ENCODE measurements around the gene PMEPA1.

PMEPA1 gene

DNA sequence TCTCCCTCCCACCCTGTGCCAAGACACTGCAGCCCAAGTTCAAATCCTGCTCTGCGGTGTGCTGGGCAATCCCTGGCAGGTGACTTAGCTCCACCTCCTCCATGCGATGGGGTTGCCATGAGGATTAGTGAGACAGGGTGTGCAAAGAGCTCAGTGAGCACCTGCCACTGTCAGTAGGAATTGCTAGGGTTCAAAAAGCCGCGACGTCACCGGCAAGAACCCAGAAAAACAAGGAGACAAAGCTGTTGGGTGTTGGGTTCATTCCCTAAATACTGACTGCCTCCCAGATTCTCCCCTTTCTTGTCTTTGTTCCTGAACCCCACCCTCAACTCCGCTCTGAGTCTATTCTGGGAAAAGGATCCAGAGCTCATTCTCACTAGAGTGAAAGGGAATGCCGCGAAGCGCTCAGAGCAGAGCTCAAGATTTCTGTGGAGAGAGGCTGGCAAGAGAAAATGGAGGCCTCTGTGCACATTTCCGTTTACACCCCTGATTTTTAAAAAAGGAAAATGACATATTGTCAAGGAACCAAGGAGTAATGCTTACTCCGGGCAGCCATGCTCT, 13.3 kb downstream of the PMEPA1 start:
- Mint-ChIP-seq H3K9me3 (no peaks in the 10 kb centered on the region), H3K36me3 (peaks cover 6% of the 10 kb centered on the region), H3K4me3 (no peak overlapping the region), H3K27ac (no peak overlapping the region), H3K4me1 (peaks cover 45% of the 10 kb centered on the region)
- DNase-seq (ENCODE audit: low spot score in 2 of 2) (no peak), ATAC-seq (no peak)

DNA sequence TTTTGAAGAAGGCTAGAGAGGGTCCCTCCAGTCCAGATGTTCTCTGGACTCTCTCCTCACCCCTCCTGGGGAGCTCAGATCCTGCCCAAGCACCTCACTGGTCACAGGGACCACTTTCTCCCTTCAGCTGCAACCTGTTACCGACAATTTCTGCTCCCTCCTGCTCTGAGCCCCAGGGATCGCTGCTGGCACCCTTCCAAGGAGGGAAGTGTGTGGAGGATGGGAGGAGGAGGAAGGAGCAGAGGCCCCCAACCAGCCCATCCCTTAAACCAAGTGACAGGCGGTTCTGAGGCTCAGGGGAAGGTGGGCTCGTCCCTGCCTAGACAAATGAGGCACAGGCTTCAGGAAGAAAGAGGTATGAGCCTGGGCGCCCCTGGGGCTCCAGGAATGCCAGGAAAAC, 13.9 kb downstream of the PMEPA1 start:
- Mint-ChIP-seq H3K9me3 (no peaks in the 10 kb centered on the region), H3K4me1 (peaks cover 45% of the 10 kb centered on the region), H3K36me3 (peaks cover 6% of the 10 kb centered on the region), H3K4me3 (no peak overlapping the region), H3K27ac (no peak overlapping the region)
- no peak for DNase-seq (ENCODE audit: low spot score in 2 of 2)
- ATAC-seq, result no peak

DNA sequence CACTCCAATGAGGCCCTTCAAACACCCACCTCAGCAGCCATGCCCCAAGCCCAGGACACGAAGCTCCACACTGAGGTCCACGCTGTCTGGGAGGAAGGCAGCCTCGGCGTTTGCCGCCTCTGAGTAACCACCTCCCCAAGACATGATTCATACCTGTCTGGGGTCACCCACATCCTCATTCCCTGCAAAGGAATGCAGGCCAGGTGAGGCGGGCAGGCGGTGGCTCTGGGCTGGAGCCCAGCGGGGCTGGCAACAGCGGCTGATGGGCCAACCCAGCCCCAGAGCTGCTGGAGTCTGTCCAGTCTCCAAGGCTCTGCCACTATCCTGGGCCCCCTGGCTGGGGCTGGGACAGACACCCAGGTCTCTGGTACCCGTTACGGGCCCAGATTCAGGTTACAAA, 14.8 kb downstream of the PMEPA1 start:
- peaks cover 45% of the 10 kb centered on the region for H3K4me1 Mint-ChIP-seq
- no peak overlapping the region for H3K4me3 Mint-ChIP-seq
- H3K36me3 Mint-ChIP-seq, result peaks cover 6% of the 10 kb centered on the region
- DNase-seq (ENCODE audit: low spot score in 2 of 2) (no peak), ATAC-seq (no peak)
- H3K27ac Mint-ChIP-seq, result no peak overlapping the region
- H3K9me3 Mint-ChIP-seq, result no peaks in the 10 kb centered on the region

DNA sequence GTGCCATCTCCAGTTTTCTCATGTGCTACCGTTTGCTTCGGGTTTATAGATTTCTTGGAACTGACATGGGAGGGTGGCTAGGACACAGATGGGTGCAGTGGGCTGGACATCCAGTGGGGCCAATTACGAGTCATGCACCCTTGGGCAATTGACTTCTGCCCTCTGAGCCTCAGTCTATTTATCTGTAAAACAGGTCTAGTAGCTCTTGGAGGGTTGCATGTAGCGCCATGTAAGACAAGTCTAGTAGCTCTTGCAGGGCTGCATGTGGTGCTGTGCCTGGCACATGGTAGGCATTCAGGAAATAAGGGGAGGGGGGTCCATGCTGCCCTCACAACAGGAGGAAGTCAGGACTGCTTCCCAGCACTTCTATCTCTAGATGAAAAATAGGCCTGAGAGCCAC, 15.3 kb downstream of the PMEPA1 start:
- Mint-ChIP-seq H3K9me3 (no peaks in the 10 kb centered on the region), H3K27ac (no peak overlapping the region), H3K36me3 (peaks cover 6% of the 10 kb centered on the region), H3K4me1 (peaks cover 43% of the 10 kb centered on the region), H3K4me3 (no peak overlapping the region)
- no peak for DNase-seq (ENCODE audit: low spot score in 2 of 2)
- ATAC-seq, result no peak

DNA sequence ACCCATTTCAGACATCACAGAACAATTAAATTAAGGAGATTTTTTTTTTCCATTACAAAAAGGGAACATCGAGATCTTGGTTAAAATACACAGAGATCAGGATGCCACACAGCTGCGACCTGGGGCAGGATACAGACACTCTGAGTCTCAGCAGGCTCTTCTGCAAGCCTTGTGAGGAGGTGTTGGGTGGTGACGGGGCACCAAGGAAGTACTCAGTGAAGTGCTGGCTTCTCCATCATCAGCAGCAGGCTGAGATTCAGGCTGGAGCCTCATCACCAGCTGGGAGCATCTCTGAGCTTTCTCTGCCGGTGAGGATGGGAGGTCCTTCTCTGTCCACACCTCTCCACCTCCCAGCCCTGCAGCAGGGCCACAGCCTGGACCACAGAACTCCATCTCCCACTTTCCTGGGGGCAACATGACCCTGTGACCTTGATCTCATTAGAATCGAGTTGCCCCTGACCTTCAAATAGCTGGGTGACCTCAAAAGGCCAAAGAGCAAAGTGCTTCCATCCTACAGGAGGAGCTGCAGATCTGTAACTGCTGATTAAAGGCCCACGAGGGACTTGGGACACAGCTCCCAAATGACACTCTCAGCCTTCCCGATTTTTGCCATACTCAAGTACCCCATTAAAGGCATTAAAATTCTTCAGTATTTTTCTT, 16.0 kb downstream of the PMEPA1 start:
- Mint-ChIP-seq H3K9me3 (no peaks in the 10 kb centered on the region), H3K4me3 (no peak overlapping the region), H3K4me1 (peaks cover 37% of the 10 kb centered on the region), H3K27ac (no peak overlapping the region), H3K36me3 (peaks cover under 1% of the 10 kb centered on the region)
- DNase-seq (ENCODE audit: low spot score in 2 of 2), result no peak
- ATAC-seq, result no peak

DNA sequence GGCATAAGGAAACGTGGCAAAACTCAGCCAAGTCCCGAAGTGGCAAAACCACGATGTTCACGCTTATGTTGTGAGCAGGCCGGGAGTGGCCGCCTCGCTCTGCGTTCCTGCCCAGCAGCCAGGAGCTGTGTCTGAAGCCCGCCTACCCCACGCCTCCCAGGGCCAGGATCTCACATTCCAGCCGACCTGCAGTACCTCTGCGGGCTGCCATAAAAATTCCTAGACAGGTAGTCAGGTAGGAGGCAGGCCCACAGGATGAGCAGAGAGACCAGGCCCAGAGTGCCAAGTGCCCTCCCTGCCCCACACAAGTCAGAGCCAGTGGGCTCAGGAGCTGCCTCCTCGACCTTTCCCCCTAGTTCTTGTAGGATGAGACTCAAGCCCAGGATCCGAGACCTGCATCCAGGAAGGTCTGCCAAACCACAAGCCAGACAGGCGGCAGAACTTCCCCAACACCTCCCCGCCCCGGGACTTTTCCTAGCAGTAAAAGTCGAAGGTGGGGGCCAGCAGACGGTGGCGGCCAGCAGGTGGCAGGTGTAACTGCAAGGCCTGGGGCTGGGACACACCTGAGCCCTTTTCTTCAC, 16.7 kb downstream of the PMEPA1 start:
- Mint-ChIP-seq H3K4me3 (no peak overlapping the region), H3K4me1 (peaks cover 29% of the 10 kb centered on the region), H3K27ac (no peak overlapping the region), H3K36me3 (no peaks in the 10 kb centered on the region), H3K9me3 (no peaks in the 10 kb centered on the region)
- ATAC-seq, result no peak
- no peak for DNase-seq (ENCODE audit: low spot score in 2 of 2)

DNA sequence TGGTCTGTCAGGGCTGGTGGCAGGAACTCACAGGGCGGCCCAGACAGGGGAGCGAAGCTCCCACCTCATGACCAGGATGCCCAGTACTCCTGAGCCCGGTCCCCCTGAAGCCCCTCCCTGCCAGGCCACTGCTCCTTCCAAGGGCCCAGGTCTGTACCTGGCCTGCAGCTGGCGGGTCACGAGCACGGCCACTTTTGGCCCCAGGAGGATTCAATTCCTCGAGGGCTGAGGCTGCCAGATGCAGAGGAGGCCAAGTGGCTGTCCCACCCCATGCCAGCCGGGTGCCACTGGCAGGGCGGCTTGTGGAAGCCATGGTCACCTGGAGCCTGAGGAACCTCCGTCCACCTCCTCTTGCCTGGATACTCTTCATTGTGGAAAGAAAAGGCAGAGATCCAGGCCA, 17.4 kb downstream of the PMEPA1 start:
- no peaks in the 10 kb centered on the region for H3K9me3 Mint-ChIP-seq
- H3K4me1 Mint-ChIP-seq, result peaks cover 29% of the 10 kb centered on the region
- no peak overlapping the region for H3K4me3 Mint-ChIP-seq
- no peak for ATAC-seq
- no peak for DNase-seq (ENCODE audit: low spot score in 2 of 2)
- no peaks in the 10 kb centered on the region for H3K36me3 Mint-ChIP-seq
- H3K27ac Mint-ChIP-seq, result no peak overlapping the region

DNA sequence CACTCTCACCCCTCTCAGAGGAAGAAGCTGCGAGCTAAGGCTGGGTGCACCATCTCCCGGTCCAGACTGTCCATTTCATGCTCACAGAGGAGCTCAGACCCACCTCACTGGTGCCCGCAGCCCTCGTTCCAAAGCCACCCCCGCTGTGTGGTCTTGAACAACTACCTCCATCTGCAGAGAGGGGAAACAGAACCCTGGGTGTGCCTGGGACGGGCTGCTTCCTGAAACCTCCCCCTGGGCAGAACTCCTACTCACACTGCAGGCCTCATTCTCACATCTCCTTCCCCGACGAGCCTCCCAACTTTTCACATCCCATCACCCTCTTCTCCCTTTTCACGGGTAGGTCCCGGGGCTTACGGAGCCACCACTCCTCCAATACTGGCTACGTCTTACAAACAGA, 18.1 kb downstream of the PMEPA1 start:
- Mint-ChIP-seq H3K4me3 (no peak overlapping the region), H3K4me1 (peaks cover 30% of the 10 kb centered on the region), H3K36me3 (no peaks in the 10 kb centered on the region), H3K9me3 (no peaks in the 10 kb centered on the region), H3K27ac (no peak overlapping the region)
- DNase-seq (ENCODE audit: low spot score in 2 of 2) (no peak), ATAC-seq (no peak)

DNA sequence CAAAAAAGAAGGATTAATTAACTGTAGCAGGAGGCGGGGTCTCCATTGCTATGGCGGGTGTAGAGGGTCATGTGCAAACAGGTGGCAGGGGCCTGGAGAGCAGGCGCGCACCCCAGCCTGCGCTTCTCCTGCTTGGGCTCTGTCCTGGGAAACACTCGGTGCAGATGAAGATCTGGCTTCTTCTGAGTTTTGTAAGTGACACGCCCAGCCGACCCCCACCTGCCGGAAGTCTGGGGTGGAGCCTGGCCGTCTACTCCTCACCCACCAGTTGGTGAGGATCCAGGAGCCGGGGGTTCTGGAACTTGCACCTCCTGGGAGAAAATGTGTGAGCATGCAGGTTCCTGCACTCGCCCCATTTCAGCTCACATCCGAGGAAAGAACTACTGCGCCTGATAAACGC, 19.3 kb downstream of the PMEPA1 start:
- Mint-ChIP-seq H3K36me3 (no peaks in the 10 kb centered on the region), H3K4me1 (peaks cover 30% of the 10 kb centered on the region), H3K9me3 (no peaks in the 10 kb centered on the region), H3K27ac (no peak overlapping the region), H3K4me3 (no peak overlapping the region)
- no peak for DNase-seq (ENCODE audit: low spot score in 2 of 2)
- no peak for ATAC-seq

DNA sequence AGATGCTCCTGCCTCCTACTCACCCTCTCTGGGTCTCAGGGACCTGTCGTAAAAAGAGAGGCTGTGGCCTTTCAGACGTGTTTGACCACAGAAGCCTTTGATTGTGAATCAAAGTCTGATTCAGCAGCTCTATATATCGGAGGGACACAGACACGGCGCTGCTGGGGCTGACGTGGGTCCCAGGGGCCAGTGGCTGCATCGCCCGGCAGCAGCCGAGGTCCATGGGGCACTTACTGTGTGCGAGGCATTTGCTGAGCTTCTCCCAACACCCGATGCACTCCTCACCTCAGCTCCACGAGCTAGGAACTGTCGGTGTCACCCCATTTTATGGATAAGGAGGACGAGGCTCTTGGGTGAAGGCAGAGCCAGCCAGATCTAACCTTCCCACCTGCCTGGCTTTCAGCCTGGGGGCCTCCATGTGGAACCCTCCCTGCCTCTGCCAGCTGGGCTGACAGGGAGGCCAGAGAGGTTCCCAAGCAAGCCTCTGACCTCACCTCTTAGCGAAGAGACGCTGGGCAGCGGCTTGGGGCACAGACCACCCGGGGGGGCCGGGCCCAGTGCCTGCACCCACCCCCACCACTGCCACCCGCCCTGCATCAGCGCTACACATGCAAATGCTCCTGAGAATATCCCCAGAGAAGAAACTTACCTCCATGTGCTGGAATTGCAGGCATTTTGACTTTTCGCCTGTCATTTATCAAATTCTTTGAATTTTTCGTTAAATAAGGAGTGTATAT, 19.9 kb downstream of the PMEPA1 start:
- Mint-ChIP-seq H3K36me3 (no peaks in the 10 kb centered on the region), H3K4me1 (peaks cover 28% of the 10 kb centered on the region), H3K4me3 (no peak overlapping the region), H3K27ac (no peak overlapping the region), H3K9me3 (no peaks in the 10 kb centered on the region)
- ATAC-seq, result no peak
- DNase-seq (ENCODE audit: low spot score in 2 of 2), result no peak

DNA sequence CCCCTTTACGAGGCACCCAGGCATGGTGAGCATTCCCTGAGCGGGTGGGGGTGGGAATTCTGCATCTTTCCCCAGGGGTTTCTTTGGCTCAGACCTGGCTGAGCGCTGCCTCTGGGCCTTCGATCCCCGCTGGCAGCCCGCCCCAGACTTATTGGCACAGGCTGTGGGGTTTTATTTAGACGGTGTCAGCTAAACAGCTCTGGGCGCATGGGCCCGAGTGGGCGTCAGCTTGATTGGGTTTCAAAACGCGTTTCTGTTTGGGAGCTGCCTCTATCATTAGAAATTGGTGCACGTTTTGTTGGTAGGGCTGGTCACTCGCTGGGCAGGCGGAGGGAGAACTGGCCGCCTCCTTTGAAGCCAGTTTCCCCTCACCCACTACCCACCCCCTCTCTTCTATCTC, 21.0 kb downstream of the PMEPA1 start:
- no peaks in the 10 kb centered on the region for H3K9me3 Mint-ChIP-seq
- DNase-seq (ENCODE audit: low spot score in 2 of 2) (no peak), ATAC-seq (no peak)
- H3K27ac Mint-ChIP-seq, result no peak overlapping the region
- H3K36me3 Mint-ChIP-seq, result no peaks in the 10 kb centered on the region
- H3K4me1 Mint-ChIP-seq, result peaks cover 17% of the 10 kb centered on the region
- H3K4me3 Mint-ChIP-seq, result no peak overlapping the region

DNA sequence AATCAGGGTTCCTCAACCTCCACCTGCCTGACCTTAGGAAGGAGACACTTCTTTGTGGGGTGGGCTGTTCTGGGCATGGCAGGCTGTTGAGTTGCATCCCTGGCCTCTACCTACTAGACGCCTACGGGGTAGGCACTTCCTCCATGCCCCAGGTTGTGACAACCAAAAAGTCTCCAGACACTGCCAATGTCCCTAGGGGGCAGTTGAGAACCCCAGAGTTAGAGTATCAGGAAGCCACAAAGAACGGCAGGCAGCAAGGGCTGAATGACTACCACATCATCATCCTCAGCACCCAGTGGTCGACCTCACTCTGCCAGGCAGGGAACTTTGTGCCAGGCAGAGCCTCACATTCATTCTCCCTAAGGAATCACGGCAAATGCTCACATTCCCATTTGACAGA, 21.5 kb downstream of the PMEPA1 start:
- H3K4me3 Mint-ChIP-seq, result no peak overlapping the region
- ATAC-seq, result no peak
- H3K27ac Mint-ChIP-seq, result no peak overlapping the region

DNA sequence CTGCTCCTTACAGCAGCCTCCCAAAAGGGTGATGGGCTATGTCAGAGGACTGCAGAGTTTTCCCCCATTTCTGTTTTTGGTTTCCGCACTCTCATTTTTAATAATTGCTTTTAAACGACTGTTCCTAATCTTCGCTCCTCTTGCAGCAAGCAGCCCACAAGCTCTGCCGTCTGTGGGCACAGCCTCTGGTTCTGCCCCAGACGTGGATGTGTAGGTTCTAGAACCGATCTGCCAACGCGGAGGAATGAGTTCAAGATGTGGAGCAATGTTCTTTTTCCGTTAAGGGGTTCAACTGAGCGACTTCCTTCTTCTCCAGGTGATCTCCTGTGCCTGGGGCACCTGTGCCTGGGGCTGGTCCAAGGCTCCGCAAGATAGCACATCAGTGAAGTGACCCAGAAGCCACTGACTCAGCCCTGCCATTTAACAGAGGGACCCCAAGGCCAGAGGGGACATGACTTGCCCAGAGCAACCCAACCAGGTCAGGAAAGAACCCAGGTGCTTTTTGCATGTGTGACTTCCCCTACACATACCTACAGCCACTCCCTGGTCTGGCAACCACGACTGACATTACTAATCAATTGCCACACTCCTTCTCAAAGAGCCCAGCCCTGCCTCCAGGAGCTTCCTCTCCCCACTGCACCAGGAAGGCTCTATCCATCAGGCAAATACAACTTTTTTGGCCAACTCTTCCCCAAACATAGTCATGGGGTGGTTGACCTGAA, 22.7 kb downstream of the PMEPA1 start:
- no peaks in the 10 kb centered on the region for H3K36me3 Mint-ChIP-seq
- no peak overlapping the region for H3K4me3 Mint-ChIP-seq
- no peaks in the 10 kb centered on the region for H3K9me3 Mint-ChIP-seq
- no peak overlapping the region for H3K27ac Mint-ChIP-seq
- H3K4me1 Mint-ChIP-seq, result peaks cover 13% of the 10 kb centered on the region
- ATAC-seq (no peak), DNase-seq (ENCODE audit: low spot score in 2 of 2) (no peak)

More for the DNA sequence above, 21.5 kb downstream of the PMEPA1 start:
- H3K36me3 Mint-ChIP-seq, result no peaks in the 10 kb centered on the region
- H3K4me1 Mint-ChIP-seq, result peaks cover 13% of the 10 kb centered on the region
- H3K9me3 Mint-ChIP-seq, result no peaks in the 10 kb centered on the region
- DNase-seq (ENCODE audit: low spot score in 2 of 2), result no peak

DNA sequence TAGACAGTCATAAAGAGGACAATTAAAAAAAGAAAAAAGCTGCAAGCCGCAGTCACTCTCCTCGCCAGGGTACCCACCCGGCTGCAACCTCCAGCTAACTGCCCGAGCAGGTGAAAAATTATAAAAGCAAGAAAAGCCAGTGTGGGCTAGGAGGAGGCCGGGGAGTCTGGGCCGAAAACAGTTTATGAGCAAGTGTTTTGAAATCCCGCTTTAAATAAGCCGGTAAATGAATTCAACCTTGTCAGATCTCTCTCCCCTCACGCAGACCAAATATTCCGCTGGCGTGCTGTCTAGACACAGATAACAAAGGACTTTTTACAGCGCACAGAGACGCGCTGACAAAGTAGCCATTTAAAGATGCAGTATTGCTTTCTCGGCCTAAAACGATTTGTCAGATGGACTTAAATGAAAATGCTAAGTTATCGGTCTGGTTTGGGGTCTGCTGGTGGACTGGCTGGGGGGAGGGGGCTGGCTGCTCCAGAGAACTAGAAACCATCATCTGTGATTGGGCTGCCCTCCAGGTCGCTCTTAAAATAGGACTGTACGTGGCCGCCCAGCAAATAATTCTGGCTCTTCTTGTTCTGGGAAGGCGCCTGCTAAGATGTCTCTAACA, 24.6 kb downstream of the PMEPA1 start:
- peaks cover 31% of the 10 kb centered on the region for H3K4me1 Mint-ChIP-seq
- no peak overlapping the region for H3K27ac Mint-ChIP-seq
- no peaks in the 10 kb centered on the region for H3K36me3 Mint-ChIP-seq
- DNase-seq (ENCODE audit: low spot score in 2 of 2) (no peak), ATAC-seq (no peak)
- no peak overlapping the region for H3K4me3 Mint-ChIP-seq
- H3K9me3 Mint-ChIP-seq, result no peaks in the 10 kb centered on the region

DNA sequence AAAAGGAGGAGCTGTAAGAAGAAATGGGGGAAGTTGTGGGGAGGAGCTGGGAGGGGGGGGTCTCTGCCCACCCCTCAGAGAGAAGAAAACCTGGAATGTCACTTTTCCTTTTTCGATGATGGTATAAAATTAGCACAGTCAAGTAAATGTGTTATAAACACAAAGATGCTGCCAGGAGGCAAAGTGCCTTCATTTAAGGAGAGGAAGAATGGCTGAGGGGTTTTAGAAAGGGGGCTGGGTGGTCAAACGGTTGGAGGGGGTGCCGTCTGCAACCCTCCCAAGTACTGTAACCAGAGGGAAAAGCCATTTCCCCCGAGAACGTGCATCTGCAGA, 25.0 kb downstream of the PMEPA1 start:
- no peak for DNase-seq (ENCODE audit: low spot score in 2 of 2)
- Mint-ChIP-seq H3K36me3 (no peaks in the 10 kb centered on the region), H3K27ac (no peak overlapping the region), H3K4me1 (peaks cover 35% of the 10 kb centered on the region), H3K4me3 (no peak overlapping the region), H3K9me3 (no peaks in the 10 kb centered on the region)
- ATAC-seq, result no peak
